GM23338 (cell line): Measurements from ENCODE around the gene CDK5. TPM values are rescaled to one million over a fixed set of nuclear protein-coding genes. Genes with fewer than 3 reads are reported as not detected.

Experiments
- ATAC-seq: fragments of 200-7000 bp; cut with Tn5 transposase; 3 replicates; pipeline ENCODE4 v1.9.1; 2020
- DNase-seq: peaks from one replicate; pipeline ENCODE4 v3.0.0-alpha.2; 2015; ENCODE audit warnings: low spot score
- H2AFZ ChIP-seq: fragments of 200-600 bp; sonication (generic); 2 replicates; pipeline ENCODE4 v1.8.0; 2016; ENCODE audit warnings: antibody characterized with exemption, mild to moderate bottlenecking, moderate library complexity
- H3F3A ChIP-seq: fragments of 200-600 bp; sonication (generic); replicated peaks from 2 replicates; pipeline ENCODE4 v1.8.0; 2017; ENCODE audit warnings: antibody characterized with exemption, mixed run types, low read depth
- H3K27ac ChIP-seq: fragments of 200-600 bp; sonication (generic); 2 replicates; pipeline ENCODE4 v1.6.1; 2016; ENCODE audit warnings: low read depth
- H3K27me3 ChIP-seq: fragments of 200-600 bp; sonication (generic); 2 replicates; pipeline ENCODE4 v1.8.0; 2016; ENCODE audit warnings: mild to moderate bottlenecking, mixed run types, moderate library complexity; ENCODE audit not compliant: insufficient read depth
- H3K36me3 ChIP-seq: fragments of 200-600 bp; sonication (generic); 2 replicates; pipeline ENCODE4 v1.8.0; 2016; ENCODE audit warnings: mild to moderate bottlenecking; ENCODE audit not compliant: insufficient read depth
- H3K4me1 ChIP-seq: fragments of 200-600 bp; sonication (generic); 2 replicates; pipeline ENCODE4 v1.8.0; 2016; ENCODE audit warnings: mild to moderate bottlenecking, moderate library complexity; ENCODE audit not compliant: insufficient read depth
- H3K4me2 ChIP-seq: fragments of 200-600 bp; sonication (generic); 2 replicates; pipeline ENCODE4 v1.7.1; 2017; ENCODE audit warnings: mixed run types
- H3K4me3 ChIP-seq: fragments of 200-600 bp; sonication (generic); 2 replicates; pipeline ENCODE4 v1.6.1; 2016; ENCODE audit warnings: mixed run types
- H3K79me2 ChIP-seq: fragments of 200-600 bp; sonication (generic); replicated peaks from 2 replicates; pipeline ENCODE4 v1.8.0; 2017; ENCODE audit warnings: mild to moderate bottlenecking; ENCODE audit not compliant: insufficient read depth
- H3K9me2 ChIP-seq: fragments of 200-600 bp; sonication (generic); 2 replicates; pipeline ENCODE4 v1.8.0; 2017; ENCODE audit not compliant: insufficient read depth
- H4K20me1 ChIP-seq: fragments of 200-600 bp; sonication (generic); replicated peaks from 2 replicates; pipeline ENCODE4 v1.8.0; 2017; ENCODE audit warnings: mild to moderate bottlenecking; ENCODE audit not compliant: insufficient read depth
- H3K27ac Mint-ChIP-seq: 2 replicates; pipeline ENCODE4 v1.8.0; 2020; ENCODE audit warnings: inconsistent platforms, mild to moderate bottlenecking, moderate library complexity, mixed read lengths
- H3K27me3 Mint-ChIP-seq: 3 replicates; pipeline ENCODE4 v1.8.0; 2022; ENCODE audit warnings: low read depth, mild to moderate bottlenecking, moderate library complexity, mixed read lengths, inconsistent platforms; ENCODE audit not compliant: insufficient read depth, poor library complexity
- H3K36me3 Mint-ChIP-seq: 3 replicates; pipeline ENCODE4 v1.8.0; 2021; ENCODE audit warnings: low read depth, mild to moderate bottlenecking, inconsistent platforms, moderate library complexity, mixed read lengths
- H3K4me1 Mint-ChIP-seq: 3 replicates; pipeline ENCODE4 v1.8.0; 2020; ENCODE audit warnings: mild to moderate bottlenecking, inconsistent platforms, mixed read lengths
- H3K4me3 Mint-ChIP-seq: 3 replicates; pipeline ENCODE4 v1.8.0; 2021; ENCODE audit warnings: moderate library complexity, mild to moderate bottlenecking, inconsistent platforms, mixed read lengths
- H3K9me3 Mint-ChIP-seq: 3 replicates; pipeline ENCODE4 v1.8.0; 2020; ENCODE audit warnings: moderate library complexity, mild to moderate bottlenecking, inconsistent platforms, mixed read lengths
- EZH2 ChIP-seq: fragments of 200-600 bp; sonication (generic); IDR thresholded peaks from one replicate; pipeline ENCODE4 v1.8.0; 2017; ENCODE audit warnings: antibody characterized with exemption, mild to moderate bottlenecking, low read depth; ENCODE audit not compliant: unreplicated experiment
- EZH2phosphoT487 ChIP-seq: fragments of 200-600 bp; sonication (generic); IDR thresholded peaks from one replicate; pipeline ENCODE4 v1.8.1; 2018; ENCODE audit warnings: antibody characterized with exemption; ENCODE audit not compliant: unreplicated experiment
- JUNB ChIP-seq: IDR thresholded peaks from one replicate; pipeline ENCODE4 v1.6.1; 2016; ENCODE audit warnings: antibody characterized with exemption; ENCODE audit not compliant: unreplicated experiment
- NANOG ChIP-seq: IDR thresholded peaks from 2 replicates; pipeline ENCODE4 v1.6.1; 2016; ENCODE audit warnings: antibody characterized with exemption, borderline replicate concordance
- POLR2AphosphoS5 ChIP-seq: IDR thresholded peaks from 2 replicates; pipeline ENCODE4 v1.6.1; 2016; ENCODE audit warnings: antibody characterized with exemption, low read depth
- STAT1 ChIP-seq: IDR thresholded peaks from one replicate; pipeline ENCODE4 v1.6.1; 2016; ENCODE audit warnings: antibody characterized with exemption; ENCODE audit not compliant: unreplicated experiment
- ZNF331 ChIP-seq: fragments of 250-450 bp; sonication (Bioruptor Pico); IDR thresholded peaks from 2 replicates; pipeline ENCODE4 v1.5.0; 2020; ENCODE audit warnings: low read depth, mild to moderate bottlenecking, moderate library complexity
- polyA plus RNA-seq: library from polyadenylated mRNA; unstranded; fragments of >200 nt; fragmentation: Nextera tagmentation; extraction: Ambion mirVana; gene quantifications from 2 replicates; pipeline ENCODE4 v1.2.1, GENCODE V29; 2016
- total RNA-seq: library from RNA; depleted of rRNA; stranded (reverse); fragments of >200 nt; shearing (Covaris generic); gene quantifications from 2 replicates; pipeline ENCODE4 v1.2.3, GENCODE V29; 2014
- TF ChIP-seq, protein P1 (sequence below): IDR thresholded peaks from 2 replicates; pipeline ENCODE4 v1.6.1; 2016; ENCODE audit warnings: antibody characterized with exemption
- TF ChIP-seq, protein P2 (sequence below): IDR thresholded peaks from one replicate; pipeline ENCODE4 v1.6.1; 2018; ENCODE audit warnings: antibody characterized with exemption; ENCODE audit not compliant: unreplicated experiment

Gene CDK5
- total and polyA plus RNA-seq, 2 experiments from 2014 or later = 19.8 to 27.1 TPM

GRCh38 chr7:151062111-151062398, 4.4 kb upstream of the CDK5 start:
- peaks cover 18% of the 10 kb centered on the region for H3K36me3 Mint-ChIP-seq
- TF ChIP-seq EZH2 (no peak), POLR2AphosphoS5 (peak; percentile 42; the same call in 1 of the 2 replicates), JUNB (no peak)
- TF ChIP-seq, protein P1, sequence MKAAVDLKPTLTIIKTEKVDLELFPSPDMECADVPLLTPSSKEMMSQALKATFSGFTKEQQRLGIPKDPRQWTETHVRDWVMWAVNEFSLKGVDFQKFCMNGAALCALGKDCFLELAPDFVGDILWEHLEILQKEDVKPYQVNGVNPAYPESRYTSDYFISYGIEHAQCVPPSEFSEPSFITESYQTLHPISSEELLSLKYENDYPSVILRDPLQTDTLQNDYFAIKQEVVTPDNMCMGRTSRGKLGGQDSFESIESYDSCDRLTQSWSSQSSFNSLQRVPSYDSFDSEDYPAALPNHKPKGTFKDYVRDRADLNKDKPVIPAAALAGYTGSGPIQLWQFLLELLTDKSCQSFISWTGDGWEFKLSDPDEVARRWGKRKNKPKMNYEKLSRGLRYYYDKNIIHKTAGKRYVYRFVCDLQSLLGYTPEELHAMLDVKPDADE = 0 out of 2 replicates have a peak, but pooled peaks have one; percentile 12
- H2AFZ ChIP-seq = no peak overlapping the region
- peak overlapping the region; percentile 99 for H3K4me3 ChIP-seq
- H3K4me1 Mint-ChIP-seq = peaks cover 36% of the 10 kb centered on the region
- no peak overlapping the region for H3K27ac ChIP-seq
- H3K27me3 Mint-ChIP-seq = peaks cover 37% of the 10 kb centered on the region
- H3K4me2 ChIP-seq = peak overlapping the region; percentile 95
- no peak for DNase-seq
- H3K79me2 ChIP-seq = peaks cover 11% of the 10 kb centered on the region
- ATAC-seq = peak; percentile 23; the same call in 2 of the 3 replicates
- no peak overlapping the region for H3K27ac Mint-ChIP-seq
- H3K4me3 Mint-ChIP-seq = peak overlapping the region; percentile 86
- peaks cover 10% of the 10 kb centered on the region for H3K36me3 ChIP-seq
- H3K4me1 ChIP-seq = peaks cover 30% of the 10 kb centered on the region
- H3K9me3 Mint-ChIP-seq = no peaks in the 10 kb centered on the region
- no peaks in the 10 kb centered on the region for H3K9me2 ChIP-seq
- peaks cover 22% of the 10 kb centered on the region for H3K27me3 ChIP-seq
- H4K20me1 ChIP-seq = no peaks in the 10 kb centered on the region; the same call in 1 of the 2 replicates
- peaks cover 10% of the 10 kb centered on the region for H3F3A ChIP-seq

DNA sequence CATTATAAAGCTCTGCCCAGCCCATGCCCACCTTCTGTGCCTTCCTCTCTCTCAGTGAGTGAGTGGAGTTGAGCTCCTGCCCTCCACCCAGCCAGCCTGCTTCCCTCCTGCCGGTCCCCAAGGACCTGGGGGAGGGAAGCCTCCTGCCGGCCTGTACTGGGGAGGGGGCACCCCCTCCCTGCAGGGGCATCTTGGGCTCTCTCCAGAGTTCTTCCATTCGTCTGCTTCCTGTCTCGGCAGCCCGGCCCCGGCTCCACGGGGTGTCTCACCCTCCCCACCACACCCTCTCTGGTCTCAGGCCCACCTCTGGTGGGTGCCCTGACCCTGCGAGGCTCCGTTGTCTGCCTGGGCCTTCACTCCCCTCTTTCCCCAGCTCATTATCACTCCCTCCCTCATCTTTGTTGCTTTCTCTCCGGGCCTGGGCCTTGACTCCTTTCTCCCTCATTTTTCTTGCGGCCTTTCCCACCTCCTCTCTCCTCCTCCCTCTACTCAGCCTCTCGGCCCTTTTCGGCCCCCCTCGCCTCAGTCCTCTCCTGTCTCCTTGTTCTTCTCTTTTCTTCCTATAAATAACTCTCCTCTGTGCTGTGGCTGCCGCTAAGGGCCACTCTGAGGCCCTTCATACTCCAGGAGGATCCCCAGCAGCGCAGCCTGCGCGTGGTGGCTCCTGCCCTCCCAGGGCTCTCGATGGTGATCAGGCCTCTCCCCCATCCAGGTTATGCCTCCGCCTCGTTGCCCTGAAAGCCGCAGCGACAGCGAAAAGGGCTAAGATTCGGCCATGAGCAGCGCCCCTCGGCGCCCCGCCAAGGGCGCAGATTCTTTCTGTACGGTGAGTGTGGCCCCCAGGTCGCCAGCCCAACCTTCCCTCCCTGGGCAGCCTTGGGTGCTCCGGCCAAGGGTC, 3.8 kb upstream of the CDK5 start:
- Mint-ChIP-seq H3K36me3 (peaks cover 16% of the 10 kb centered on the region), H3K27me3 (peaks cover 43% of the 10 kb centered on the region), H3K4me3 (peak overlapping the region; percentile 86), H3K4me1 (peaks cover 41% of the 10 kb centered on the region), H3K9me3 (no peaks in the 10 kb centered on the region), H3K27ac (no peak overlapping the region)
- H3K4me1 ChIP-seq = peaks cover 31% of the 10 kb centered on the region
- peaks cover 9% of the 10 kb centered on the region for H3K36me3 ChIP-seq
- peaks cover 14% of the 10 kb centered on the region for H3F3A ChIP-seq
- H2AFZ ChIP-seq = no peak overlapping the region
- H3K9me2 ChIP-seq = no peaks in the 10 kb centered on the region
- peaks cover 11% of the 10 kb centered on the region for H3K79me2 ChIP-seq
- peak overlapping the region; percentile 95 for H3K4me2 ChIP-seq
- no peak for DNase-seq
- peak overlapping the region; percentile 99 for H3K4me3 ChIP-seq
- no peak for ATAC-seq
- no peaks in the 10 kb centered on the region; the same call in 1 of the 2 replicates for H4K20me1 ChIP-seq
- H3K27me3 ChIP-seq = peaks cover 28% of the 10 kb centered on the region
- TF ChIP-seq EZH2phosphoT487 = no peak
- TF ChIP-seq STAT1 = no peak
- TF ChIP-seq, protein P2, sequence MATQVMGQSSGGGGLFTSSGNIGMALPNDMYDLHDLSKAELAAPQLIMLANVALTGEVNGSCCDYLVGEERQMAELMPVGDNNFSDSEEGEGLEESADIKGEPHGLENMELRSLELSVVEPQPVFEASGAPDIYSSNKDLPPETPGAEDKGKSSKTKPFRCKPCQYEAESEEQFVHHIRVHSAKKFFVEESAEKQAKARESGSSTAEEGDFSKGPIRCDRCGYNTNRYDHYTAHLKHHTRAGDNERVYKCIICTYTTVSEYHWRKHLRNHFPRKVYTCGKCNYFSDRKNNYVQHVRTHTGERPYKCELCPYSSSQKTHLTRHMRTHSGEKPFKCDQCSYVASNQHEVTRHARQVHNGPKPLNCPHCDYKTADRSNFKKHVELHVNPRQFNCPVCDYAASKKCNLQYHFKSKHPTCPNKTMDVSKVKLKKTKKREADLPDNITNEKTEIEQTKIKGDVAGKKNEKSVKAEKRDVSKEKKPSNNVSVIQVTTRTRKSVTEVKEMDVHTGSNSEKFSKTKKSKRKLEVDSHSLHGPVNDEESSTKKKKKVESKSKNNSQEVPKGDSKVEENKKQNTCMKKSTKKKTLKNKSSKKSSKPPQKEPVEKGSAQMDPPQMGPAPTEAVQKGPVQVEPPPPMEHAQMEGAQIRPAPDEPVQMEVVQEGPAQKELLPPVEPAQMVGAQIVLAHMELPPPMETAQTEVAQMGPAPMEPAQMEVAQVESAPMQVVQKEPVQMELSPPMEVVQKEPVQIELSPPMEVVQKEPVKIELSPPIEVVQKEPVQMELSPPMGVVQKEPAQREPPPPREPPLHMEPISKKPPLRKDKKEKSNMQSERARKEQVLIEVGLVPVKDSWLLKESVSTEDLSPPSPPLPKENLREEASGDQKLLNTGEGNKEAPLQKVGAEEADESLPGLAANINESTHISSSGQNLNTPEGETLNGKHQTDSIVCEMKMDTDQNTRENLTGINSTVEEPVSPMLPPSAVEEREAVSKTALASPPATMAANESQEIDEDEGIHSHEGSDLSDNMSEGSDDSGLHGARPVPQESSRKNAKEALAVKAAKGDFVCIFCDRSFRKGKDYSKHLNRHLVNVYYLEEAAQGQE = no peak
- peak; percentile 39 for TF ChIP-seq EZH2
- no peak for TF ChIP-seq JUNB
- TF ChIP-seq POLR2AphosphoS5 = no peak
- no peak for TF ChIP-seq NANOG
- no peak for TF ChIP-seq ZNF331
- no peak overlapping the region for H3K27ac ChIP-seq
